ENCODE data around the gene TNRC6A. TPM values are rescaled to one million over a fixed set of nuclear protein-coding genes. Genes with fewer than 3 reads are reported as not detected.
A peak's percentile ranks its signal among the peaks of the same experiment; 100 is the strongest.

TNRC6A gene
- total and polyA plus RNA-seq, 2 of the 13 experiments (the other 11 are each of a cell fraction or from before 2014, with no cell fraction given) = 30.9 to 43.6 TPM

DNA sequence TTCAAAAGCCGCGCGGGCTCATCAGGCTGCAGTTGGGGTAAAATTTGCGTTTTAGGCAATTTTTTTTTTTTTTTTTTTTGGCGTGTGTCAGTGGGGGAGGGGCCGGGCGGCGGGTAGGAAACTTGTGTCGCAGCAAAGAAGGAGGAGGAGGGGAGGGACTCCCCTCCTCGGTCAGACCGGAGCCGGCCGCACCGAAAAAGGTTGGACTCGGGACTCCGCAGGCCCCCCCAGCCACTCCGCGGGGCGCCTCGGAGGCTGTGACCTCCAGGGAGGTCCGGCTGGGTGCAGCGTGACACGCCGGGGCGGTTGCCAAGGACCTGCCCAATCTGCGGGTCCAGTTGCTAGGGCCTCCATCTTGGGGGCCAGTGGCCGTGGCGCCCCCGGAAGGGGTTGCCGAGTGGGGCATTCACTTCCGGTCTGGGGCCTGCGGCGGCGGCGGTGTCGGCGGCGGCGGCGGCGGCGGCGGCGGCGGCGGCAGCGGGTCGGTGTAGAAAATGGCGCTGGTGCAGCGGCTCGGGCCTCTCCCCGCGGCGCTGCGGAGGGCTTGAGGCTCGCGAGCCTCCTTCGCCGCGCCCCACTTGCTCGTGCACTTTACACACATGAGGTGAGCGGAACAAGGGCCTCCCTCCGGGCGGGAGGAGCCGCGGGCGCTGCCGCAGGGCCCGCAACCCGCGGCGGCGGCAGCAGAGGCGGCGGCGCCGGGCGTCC, at the start of gene TNRC6A (continued):
- TF ChIP-seq ZNF34 (CRISPR knock-in tag; IDR thresholded peaks at IDR 0.05; ENCODE audit: borderline replicate concordance) = peak; percentile 81; the same call in 1 of the 2 replicates
- no peak for TF ChIP-seq ZNF543 (CRISPR knock-in tag; IDR thresholded peaks at IDR 0.05)
- TF ChIP-seq CBFB (CRISPR knock-in tag; IDR thresholded peaks at IDR 0.05) = peak; percentile 70; the same call in 1 of the 2 replicates
- TF ChIP-seq ATF7-NPFF (CRISPR knock-in tag; IDR thresholded peaks at IDR 0.05; ENCODE audit: low read depth) = peak; percentile 76
- TF ChIP-seq, protein P1, sequence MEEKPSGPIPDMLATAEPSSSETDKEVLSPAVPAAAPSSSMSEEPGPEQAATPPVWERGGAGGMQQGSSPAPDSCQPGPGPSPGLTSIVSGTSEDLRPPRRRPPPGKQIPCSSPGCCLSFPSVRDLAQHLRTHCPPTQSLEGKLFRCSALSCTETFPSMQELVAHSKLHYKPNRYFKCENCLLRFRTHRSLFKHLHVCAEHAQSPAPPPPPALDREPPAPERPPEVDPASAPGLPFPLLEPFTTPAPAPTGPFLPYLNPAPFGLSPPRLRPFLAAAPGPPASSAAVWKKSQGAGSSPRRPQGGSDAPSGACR (CRISPR knock-in tag; IDR thresholded peaks at IDR 0.05) = no peak
- peak; percentile 50; the same call in 1 of the 2 replicates for TF ChIP-seq ELF3 (CRISPR knock-in tag; IDR thresholded peaks at IDR 0.05)
- TF ChIP-seq ZNF256 (CRISPR knock-in tag; conservative IDR thresholded peaks at IDR 0.05) = 0 out of 2 replicates have a peak, but pooled peaks have one; percentile 33
- peak; percentile 91 for TF ChIP-seq KMT2A (CRISPR knock-in tag; IDR thresholded peaks at IDR 0.05)
- no peak for TF ChIP-seq ZNF564 (CRISPR knock-in tag; IDR thresholded peaks at IDR 0.05)
- TF ChIP-seq ZFP36L2 (CRISPR knock-in tag; IDR thresholded peaks at IDR 0.05) = no peak
- no peak for TF ChIP-seq ZNF260 (CRISPR knock-in tag; IDR thresholded peaks at IDR 0.05; ENCODE audit: borderline replicate concordance, low read depth)
- peak; percentile 63 for TF ChIP-seq BCL6 (CRISPR knock-in tag; IDR thresholded peaks at IDR 0.05)
- peak in 1 of 2 experiments; percentile 79; a peak in 2 of 4 replicates for TF ChIP-seq KLF16 (CRISPR knock-in tag; IDR thresholded peaks at IDR 0.05)
- TF ChIP-seq DNMT1 (CRISPR knock-in tag; IDR thresholded peaks at IDR 0.05) = 0 out of 2 replicates have a peak, but pooled peaks have one; percentile 82
- no peak for TF ChIP-seq ZNF33A (CRISPR knock-in tag; IDR thresholded peaks at IDR 0.05; ENCODE audit: borderline replicate concordance)
- peak; percentile 68 for TF ChIP-seq SP4 (CRISPR knock-in tag; IDR thresholded peaks at IDR 0.05)
- peak; percentile 87; the same call in 1 of the 2 replicates for TF ChIP-seq ZNF547 (CRISPR knock-in tag; IDR thresholded peaks at IDR 0.05)
- TF ChIP-seq, protein P2, sequence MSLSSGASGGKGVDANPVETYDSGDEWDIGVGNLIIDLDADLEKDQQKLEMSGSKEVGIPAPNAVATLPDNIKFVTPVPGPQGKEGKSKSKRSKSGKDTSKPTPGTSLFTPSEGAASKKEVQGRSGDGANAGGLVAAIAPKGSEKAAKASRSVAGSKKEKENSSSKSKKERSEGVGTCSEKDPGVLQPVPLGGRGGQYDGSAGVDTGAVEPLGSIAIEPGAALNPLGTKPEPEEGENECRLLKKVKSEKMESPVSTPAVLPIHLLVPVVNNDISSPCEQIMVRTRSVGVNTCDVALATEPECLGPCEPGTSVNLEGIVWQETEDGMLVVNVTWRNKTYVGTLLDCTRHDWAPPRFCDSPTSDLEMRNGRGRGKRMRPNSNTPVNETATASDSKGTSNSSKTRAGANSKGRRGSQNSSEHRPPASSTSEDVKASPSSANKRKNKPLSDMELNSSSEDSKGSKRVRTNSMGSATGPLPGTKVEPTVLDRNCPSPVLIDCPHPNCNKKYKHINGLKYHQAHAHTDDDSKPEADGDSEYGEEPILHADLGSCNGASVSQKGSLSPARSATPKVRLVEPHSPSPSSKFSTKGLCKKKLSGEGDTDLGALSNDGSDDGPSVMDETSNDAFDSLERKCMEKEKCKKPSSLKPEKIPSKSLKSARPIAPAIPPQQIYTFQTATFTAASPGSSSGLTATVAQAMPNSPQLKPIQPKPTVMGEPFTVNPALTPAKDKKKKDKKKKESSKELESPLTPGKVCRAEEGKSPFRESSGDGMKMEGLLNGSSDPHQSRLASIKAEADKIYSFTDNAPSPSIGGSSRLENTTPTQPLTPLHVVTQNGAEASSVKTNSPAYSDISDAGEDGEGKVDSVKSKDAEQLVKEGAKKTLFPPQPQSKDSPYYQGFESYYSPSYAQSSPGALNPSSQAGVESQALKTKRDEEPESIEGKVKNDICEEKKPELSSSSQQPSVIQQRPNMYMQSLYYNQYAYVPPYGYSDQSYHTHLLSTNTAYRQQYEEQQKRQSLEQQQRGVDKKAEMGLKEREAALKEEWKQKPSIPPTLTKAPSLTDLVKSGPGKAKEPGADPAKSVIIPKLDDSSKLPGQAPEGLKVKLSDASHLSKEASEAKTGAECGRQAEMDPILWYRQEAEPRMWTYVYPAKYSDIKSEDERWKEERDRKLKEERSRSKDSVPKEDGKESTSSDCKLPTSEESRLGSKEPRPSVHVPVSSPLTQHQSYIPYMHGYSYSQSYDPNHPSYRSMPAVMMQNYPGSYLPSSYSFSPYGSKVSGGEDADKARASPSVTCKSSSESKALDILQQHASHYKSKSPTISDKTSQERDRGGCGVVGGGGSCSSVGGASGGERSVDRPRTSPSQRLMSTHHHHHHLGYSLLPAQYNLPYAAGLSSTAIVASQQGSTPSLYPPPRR (CRISPR knock-in tag; IDR thresholded peaks at IDR 0.05; ENCODE audit: borderline replicate concordance) = peak; percentile 56; the same call in 1 of the 2 replicates
- 0 out of 2 replicates have a peak, but pooled peaks have one; percentile 35 for TF ChIP-seq AHR (CRISPR knock-in tag; IDR thresholded peaks at IDR 0.05)
- no peak for TF ChIP-seq SMAD9 (CRISPR knock-in tag; IDR thresholded peaks at IDR 0.05)
- TF ChIP-seq, protein P3, sequence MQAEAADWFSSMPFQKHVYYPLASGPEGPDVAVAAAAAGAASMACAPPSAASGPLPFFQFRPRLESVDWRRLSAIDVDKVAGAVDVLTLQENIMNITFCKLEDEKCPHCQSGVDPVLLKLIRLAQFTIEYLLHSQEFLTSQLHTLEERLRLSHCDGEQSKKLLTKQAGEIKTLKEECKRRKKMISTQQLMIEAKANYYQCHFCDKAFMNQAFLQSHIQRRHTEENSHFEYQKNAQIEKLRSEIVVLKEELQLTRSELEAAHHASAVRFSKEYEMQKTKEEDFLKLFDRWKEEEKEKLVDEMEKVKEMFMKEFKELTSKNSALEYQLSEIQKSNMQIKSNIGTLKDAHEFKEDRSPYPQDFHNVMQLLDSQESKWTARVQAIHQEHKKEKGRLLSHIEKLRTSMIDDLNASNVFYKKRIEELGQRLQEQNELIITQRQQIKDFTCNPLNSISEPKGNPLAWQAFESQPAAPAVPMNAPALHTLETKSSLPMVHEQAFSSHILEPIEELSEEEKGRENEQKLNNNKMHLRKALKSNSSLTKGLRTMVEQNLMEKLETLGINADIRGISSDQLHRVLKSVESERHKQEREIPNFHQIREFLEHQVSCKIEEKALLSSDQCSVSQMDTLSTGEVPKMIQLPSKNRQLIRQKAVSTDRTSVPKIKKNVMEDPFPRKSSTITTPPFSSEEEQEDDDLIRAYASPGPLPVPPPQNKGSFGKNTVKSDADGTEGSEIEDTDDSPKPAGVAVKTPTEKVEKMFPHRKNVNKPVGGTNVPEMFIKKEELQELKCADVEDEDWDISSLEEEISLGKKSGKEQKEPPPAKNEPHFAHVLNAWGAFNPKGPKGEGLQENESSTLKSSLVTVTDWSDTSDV (CRISPR knock-in tag; IDR thresholded peaks at IDR 0.05) = peak; percentile 68; the same call in 1 of the 2 replicates
- no peak for TF ChIP-seq CHD4 (IDR thresholded peaks at IDR 0.05; ENCODE audit: borderline replicate concordance, low read length)
- no peak for TF ChIP-seq HOXA7 (CRISPR knock-in tag; IDR thresholded peaks at IDR 0.05)
